DMS79 (cell line): Measurements from ENCODE around the gene RNASE13.

Experiments used
- DNase-seq: peaks from one replicate; lab custom pipeline; 2025; lab: John Stamatoyannopoulos, UW

The RNASE13 gene

GRCh38 chr14:21066882-21067502 is 32.4 kb upstream of the RNASE13 start:
- peak; percentile 21 for DNase-seq

GRCh38 chr14:21063479-21063878 is 28.9 kb upstream of the RNASE13 start:
- DNase-seq = no peak

GRCh38 chr14:21061347-21061668 is 26.7 kb upstream of the RNASE13 start:
- no peak for DNase-seq

GRCh38 chr14:21060614-21061346 is 26.2 kb upstream of the RNASE13 start:
- DNase-seq = no peak

- no peak for DNase-seq
Observed at GRCh38 chr14:21059842-21060613, 25.4 kb upstream of the RNASE13 start.

GRCh38 chr14:21058903-21059302 is 24.3 kb upstream of the RNASE13 start:
- DNase-seq = no peak

- DNase-seq = no peak
Observed at GRCh38 chr14:21057803-21058675, 23.4 kb upstream of the RNASE13 start, which contains the start of gene RNASE8. Gene RNASE8 (plus strand): TSS chr14:21057822. CDS start chr14:21057893, 71 bp downstream.

- DNase-seq = no peak
Observed at GRCh38 chr14:21056520-21057163, 22.0 kb upstream of the RNASE13 start.

- DNase-seq = no peak
Observed at GRCh38 chr14:21055432-21056117, 21.0 kb upstream of the RNASE13 start.

GRCh38 chr14:21054768-21055145 is 20.1 kb upstream of the RNASE13 start:
- DNase-seq = no peak

- no peak for DNase-seq
Observed at GRCh38 chr14:21054123-21054767, 19.6 kb upstream of the RNASE13 start.

GRCh38 chr14:21053184-21054122 is 18.8 kb upstream of the RNASE13 start:
- DNase-seq = no peak

GRCh38 chr14:21050597-21050996 is 16.0 kb upstream of the RNASE13 start:
- no peak for DNase-seq

- no peak for DNase-seq
Observed at GRCh38 chr14:21049271-21049673, 14.7 kb upstream of the RNASE13 start.

GRCh38 chr14:21048638-21049037 is 14.0 kb upstream of the RNASE13 start:
- DNase-seq = no peak

- DNase-seq = no peak
Observed at GRCh38 chr14:21047378-21047781, 12.8 kb upstream of the RNASE13 start.

GRCh38 chr14:21043974-21044618 is 9.5 kb upstream of the RNASE13 start:
- peak; percentile 60 for DNase-seq

GRCh38 chr14:21043387-21043973 is 8.9 kb upstream of the RNASE13 start:
- no peak for DNase-seq
